Pancreas (tissue), 10 donors: Measurements from ENCODE around the gene GALNT7. TPM values are rescaled to one million over a fixed set of nuclear protein-coding genes. Genes with fewer than 3 reads are reported as not detected.

Source experiments
- ATAC-seq, 4 donors: fragments of 200-7000 bp; cut with Tn5 transposase; one replicate each; pipeline versions ENCODE4 v1.8.0 to v1.9.1; 2020; ENCODE audit warnings: mild to moderate bottlenecking in 4 of 4, moderate library complexity in 4 of 4
- DNase-seq, 6 donors: peaks; one replicate each; pipeline ENCODE4 v3.0.0-alpha.2; 2020
- FAIRE-seq: peaks from 2 replicates; lab custom pipeline; 2012; peaks lifted over from hg19 to GRCh38; lab: Jason Lieb, UNC
- H3K27ac ChIP-seq, 4 donors: fragments of 200-600 bp; sonication (generic); 1 replicate in 3 of 4; 2 replicates in 1 of 4; pipeline versions ENCODE4 v1.5.0 to v1.8.0; 2020
- H3K27me3 ChIP-seq, 4 donors: fragments of 200-600 bp; one replicate each; pipeline ENCODE4 v1.8.0; 2021
- H3K36me3 ChIP-seq, 3 donors: fragments of 200-600 bp; sonication (generic) in 1 of 3; one replicate each; pipeline versions ENCODE4 v1.5.0 to v1.8.0; 2020 to 2021
- H3K4me1 ChIP-seq, 3 donors: fragments of 200-600 bp; one replicate each; pipeline ENCODE4 v1.8.0; 2021
- H3K4me3 ChIP-seq, 4 donors: fragments of 200-600 bp; sonication (generic) in 2 of 4; one replicate each; pipeline versions ENCODE4 v1.5.0 to v1.8.0; 2020 to 2021
- H3K9me3 ChIP-seq, 4 donors: fragments of 200-600 bp; one replicate each; pipeline ENCODE4 v1.8.0; 2021
- CTCF ChIP-seq, 4 donors: fragments of 200-600 bp; sonication (generic) in 3 of 4; IDR thresholded peaks; one replicate each; pipeline versions ENCODE4 v1.5.0 to v1.8.0; 2021; ENCODE audit warnings: antibody characterized with exemption in 4 of 4
- WGBS, 2 donors: extraction: QIAGEN DNeasy Blood & Tissue Kit; methylation state at CpG; one replicate each; pipeline ENCODE4 v1.1.7; 2013; 5-methylcytosine and 5-hydroxymethylcytosine counted together
- intact Hi-C, 3 donors: fragments of 100-400 bp; cut with DNase I; formaldehyde crosslinking; loops; one replicate each; pipeline versions ENCODE4 v1.11.1 to v1.14.2; 2022
- polyA plus RNA-seq, 2 donors: library from polyadenylated mRNA; stranded (reverse); fragments of 200-250 nt; gene quantifications; one replicate each; pipeline ENCODE4 v1.2.3, GENCODE V29; 2013
- total RNA-seq, 6 donors: library from RNA; stranded (reverse); fragmentation: NEBNext Ultra II Directional in 4 of 6; extraction: Animal tissue kit (Norgen Biotek cat#: 25700) in 4 of 6; gene quantifications; one replicate each; pipeline versions ENCODE4 v1.2.1 to v1.2.4, GENCODE V29; 2021 to 2023
- donor health status: healthy with polysubstance abuse.
- donor health status: DM: no; HTN: no; CAD: no; lungs with moderate emphysema.
- donor health status: DM: no; HTN: no; CAD: no.
- donor health status: control.
- donor health status: control.
- donor health status: Bipolar disorder and iron deficiency.
- donor health status: DM: yes; HTN: yes; CAD: no.
- donor health status: DM: no; HTN: no; CAD: no.
- donor health status: DM: no; HTN: no; CAD: no.
- donor health status: DM: yes; HTN: yes; CAD: no.

Gene GALNT7
- total and polyA plus RNA-seq, 8 donors = 5.7 to 31.2 (median 23.0) TPM

GRCh38 chr4:173357939-173358338 is 189.3 kb downstream of the GALNT7 start:
- H3K27me3 ChIP-seq = no peaks in the 10 kb centered on the region
- TF ChIP-seq CTCF (IDR thresholded peaks at IDR 0.05) = no peak
- intact Hi-C loops = no loop called here
- FAIRE-seq = no peak
- WGBS, 2 donors = 51 to 54% methylated on average over 2 of the region's 2 CpGs
- H3K36me3 ChIP-seq = no peaks in the 10 kb centered on the region
- no peak overlapping the region for H3K27ac ChIP-seq
- H3K4me3 ChIP-seq = no peak overlapping the region
- no peaks in the 10 kb centered on the region for H3K4me1 ChIP-seq
- no peaks in the 10 kb centered on the region for H3K9me3 ChIP-seq
- no peak for ATAC-seq
- DNase-seq = no peak

- peak in 1 of 4 donors; percentile 39 for ATAC-seq
- H3K27ac ChIP-seq = no peak overlapping the region
- no peak for DNase-seq
- H3K36me3 ChIP-seq = no peaks in the 10 kb centered on the region
- H3K4me1 ChIP-seq = no peaks in the 10 kb centered on the region
- no peaks in the 10 kb centered on the region for H3K9me3 ChIP-seq
- TF ChIP-seq CTCF (IDR thresholded peaks at IDR 0.05) = no peak
- FAIRE-seq = no peak
- H3K27me3 ChIP-seq = no peaks in the 10 kb centered on the region
- intact Hi-C loops = no loop called here
- 34 to 45% methylated on average over 5 of the region's 5 CpGs for WGBS, 2 donors
- H3K4me3 ChIP-seq = no peak overlapping the region
Measured at GRCh38 chr4:173360587-173361221, 192.1 kb downstream of the GALNT7 start.

- FAIRE-seq (no peak), DNase-seq (peak in 5 of 6 donors; percentile 22 to 62 (median 54)), ATAC-seq (peak in 3 of 4 donors; percentile 36 to 65 (median 46))
- H3K9me3 ChIP-seq = no peaks in the 10 kb centered on the region
- 55% methylated on average over 3 of the region's 3 CpGs for WGBS, 2 donors
- intact Hi-C loops = no loop called here
- H3K27me3 ChIP-seq = no peaks in the 10 kb centered on the region
- TF ChIP-seq CTCF (IDR thresholded peaks at IDR 0.05) = no peak
- no peak overlapping the region for H3K27ac ChIP-seq
- H3K4me1 ChIP-seq = no peaks in the 10 kb centered on the region
- no peaks in the 10 kb centered on the region for H3K36me3 ChIP-seq
- H3K4me3 ChIP-seq = no peak overlapping the region
Measured at GRCh38 chr4:173362666-173363065, 194.1 kb downstream of the GALNT7 start.

- TF ChIP-seq CTCF (IDR thresholded peaks at IDR 0.05) = no peak
- Histone ChIP-seq H3K9me3 (no peaks in the 10 kb centered on the region), H3K4me1 (no peaks in the 10 kb centered on the region), H3K27ac (no peak overlapping the region), H3K36me3 (no peaks in the 10 kb centered on the region), H3K4me3 (no peak overlapping the region), H3K27me3 (no peaks in the 10 kb centered on the region)
- no peak for DNase-seq
- no peak for ATAC-seq
- intact Hi-C loops = no loop called here
- peak; percentile 9 for FAIRE-seq
- 28 to 39% methylated on average over 2 of the region's 2 CpGs for WGBS, 2 donors
Measured at GRCh38 chr4:173365359-173365996, 196.9 kb downstream of the GALNT7 start.

GRCh38 chr4:173367285-173367684 is 198.7 kb downstream of the GALNT7 start:
- FAIRE-seq = no peak
- TF ChIP-seq CTCF (IDR thresholded peaks at IDR 0.05) = no peak
- Histone ChIP-seq H3K27ac (no peak overlapping the region), H3K36me3 (no peaks in the 10 kb centered on the region), H3K27me3 (no peaks in the 10 kb centered on the region), H3K4me3 (no peak overlapping the region), H3K4me1 (no peaks in the 10 kb centered on the region), H3K9me3 (no peaks in the 10 kb centered on the region)
- intact Hi-C loops = no loop called here
- DNase-seq = no peak
- ATAC-seq = no peak
